Right lobe of liver (tissue), 6 donors: ENCODE measurements around the gene NUP93. TPM values are rescaled to one million over a fixed set of nuclear protein-coding genes. Genes with fewer than 3 reads are reported as not detected.
"Not testable (repeated sequence)": the region's sequence is repeated elsewhere in the genome, so short reads cannot be mapped to it uniquely, and the experiment has no call there.

Experiments used
- ATAC-seq, 4 donors: fragments of 200-7000 bp; cut with Tn5 transposase; one replicate each; pipeline ENCODE4 v1.9.1; 2020; ENCODE audit warnings: mild to moderate bottlenecking in 4 of 4, moderate library complexity in 4 of 4
- DNase-seq, 3 donors: peaks; one replicate each; pipeline ENCODE4 v3.0.0-alpha.2; 2020
- H3K27ac ChIP-seq, 3 donors: fragments of 200-600 bp; one replicate each; pipeline ENCODE4 v1.8.0; 2022
- H3K27me3 ChIP-seq, 2 donors: fragments of 200-600 bp; one replicate each; pipeline ENCODE4 v1.8.0; 2022
- H3K36me3 ChIP-seq, 4 donors: fragments of 200-600 bp; sonication (generic) in 1 of 4; one replicate each; pipeline versions ENCODE4 v1.5.1 to v1.8.0; 2017 to 2022; ENCODE audit warnings: control low read depth in 1 of 4
- H3K4me1 ChIP-seq, 4 donors: fragments of 200-600 bp; sonication (generic) in 1 of 4; one replicate each; pipeline versions ENCODE4 v1.5.1 to v1.8.0; 2017 to 2022; ENCODE audit warnings: control low read depth in 1 of 4
- H3K4me3 ChIP-seq, 3 donors: fragments of 200-600 bp; one replicate each; pipeline ENCODE4 v1.8.0; 2022
- H3K9me3 ChIP-seq, 4 donors: fragments of 200-600 bp; sonication (generic) in 1 of 4; one replicate each; pipeline versions ENCODE4 v1.5.1 to v1.8.0; 2017 to 2022; ENCODE audit warnings: control low read depth in 1 of 4
- CTCF ChIP-seq, 4 donors: fragments of 200-600 bp in 3 of 4; fragments of 450-650 bp in 1 of 4; IDR thresholded peaks; one replicate each; pipeline versions ENCODE4 v1.5.1 to v1.8.0; 2016 to 2022; ENCODE audit warnings: antibody characterized with exemption in 4 of 4, mild to moderate bottlenecking in 2 of 4
- POLR2A ChIP-seq: fragments of 450-650 bp; IDR thresholded peaks from one replicate; pipeline ENCODE4 v1.6.1; 2017; ENCODE audit warnings: antibody characterized with exemption, mild to moderate bottlenecking
- WGBS: methylation state at CpG from one replicate; pipeline ENCODE4 v1.1.6; 2018; ENCODE audit warnings: low coverage, low lambda C conversion rate; ENCODE audit not compliant: insufficient coverage; ENCODE audit errors: missing lambda C conversion rate; 5-methylcytosine and 5-hydroxymethylcytosine counted together
- intact Hi-C, 2 donors: fragments of 100-400 bp; cut with DNase I; formaldehyde crosslinking; loops; one replicate each; pipeline versions ENCODE4 v1.11.2 to v1.14.1; 2022
- total RNA-seq, 6 experiments: library from RNA; depleted of rRNA in 2 of 6; stranded (reverse); fragments of >200 nt in 2 of 6; fragmentation: NEBNext Ultra II Directional in 3 of 6; extraction: Animal tissue kit (Norgen Biotek cat#: 25700) in 3 of 6; gene quantifications; one replicate each; pipeline versions ENCODE4 v1.1.0 to v1.2.4, GENCODE V29; 2016 to 2023
- donor health status: DM: no; HTN: yes; CAD: no.
- donor health status: DM: no; HTN: no; CAD: no.
- donor health status: DM: no; HTN: no; CAD: no.
- donor health status: DM: no; HTN: yes; CAD: no.
- donor health status: DM: no; HTN: yes; CAD: no.

The NUP93 gene
- total RNA-seq, 6 experiments from 2014 or later = 8.3 to 17.0 (median 12.8) TPM

- H3K36me3 ChIP-seq = no peaks in the 10 kb centered on the region
- ATAC-seq (no peak), DNase-seq (no peak)
- no peaks in the 10 kb centered on the region for H3K27me3 ChIP-seq
- H3K4me1 ChIP-seq = no peaks in the 10 kb centered on the region
- intact Hi-C loops = no loop called here
- no peak for TF ChIP-seq CTCF (IDR thresholded peaks at IDR 0.05)
- no peak overlapping the region for H3K27ac ChIP-seq
- 96% methylated on average over 3 of the region's 3 CpGs for WGBS
- no peak overlapping the region for H3K4me3 ChIP-seq
- H3K9me3 ChIP-seq = no peaks in the 10 kb centered on the region
Measured at GRCh38 chr16:56736476-56736875, 6.5 kb downstream of the NUP93 start.

GRCh38 chr16:56737539-56737938 is 7.6 kb downstream of the NUP93 start:
- Histone ChIP-seq H3K9me3 (no peaks in the 10 kb centered on the region), H3K27me3 (no peaks in the 10 kb centered on the region), H3K4me1 (no peaks in the 10 kb centered on the region), H3K4me3 (no peak overlapping the region), H3K36me3 (no peaks in the 10 kb centered on the region), H3K27ac (no peak overlapping the region)
- 95% methylated on average over 2 of the region's 2 CpGs for WGBS
- no peak for DNase-seq
- no peak for TF ChIP-seq POLR2A
- no peak for TF ChIP-seq CTCF (IDR thresholded peaks at IDR 0.05)
- intact Hi-C loops = no loop called here
- ATAC-seq = no peak

DNA sequence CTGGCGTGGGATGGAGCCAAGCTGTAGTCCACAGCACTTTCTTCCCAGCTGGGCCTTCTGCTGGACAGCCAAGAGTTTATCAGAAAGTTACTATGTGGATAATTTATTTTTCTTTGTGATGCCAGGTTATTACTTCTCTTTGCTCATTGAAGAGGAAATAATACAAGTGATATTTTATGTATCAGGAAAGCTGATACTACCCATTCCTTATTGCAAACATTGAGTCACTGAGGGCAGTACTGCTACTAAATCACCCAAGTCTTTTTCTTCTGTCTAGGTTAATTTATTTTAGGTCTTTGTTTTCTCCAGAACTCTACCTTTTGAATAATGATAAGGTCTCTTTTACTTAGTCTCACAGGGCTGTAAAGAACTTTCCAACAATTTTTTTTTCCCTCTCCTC is 8.3 kb downstream of the NUP93 start:
- H3K27ac ChIP-seq = no peak overlapping the region
- intact Hi-C loops = no loop called here
- WGBS = no CpG with 5 or more reads among the region's 1 CpG
- no peaks in the 10 kb centered on the region for H3K9me3 ChIP-seq
- no peak for ATAC-seq
- H3K36me3 ChIP-seq = no peaks in the 10 kb centered on the region
- no peak for DNase-seq
- no peak for TF ChIP-seq CTCF (IDR thresholded peaks at IDR 0.05)
- no peak for TF ChIP-seq POLR2A
- H3K4me1 ChIP-seq = no peaks in the 10 kb centered on the region
- H3K27me3 ChIP-seq = no peaks in the 10 kb centered on the region
- H3K4me3 ChIP-seq = no peak overlapping the region

GRCh38 chr16:56739378-56739777 is 9.4 kb downstream of the NUP93 start:
- intact Hi-C loops, H3K36me3 ChIP-seq: not testable (repeated sequence)
- no CpG with 5 or more reads among the region's 38 CpGs for WGBS

GRCh38 chr16:56741399-56741798 is 11.5 kb downstream of the NUP93 start:
- Histone ChIP-seq H3K27me3 (no peaks in the 10 kb centered on the region), H3K4me1 (no peaks in the 10 kb centered on the region), H3K27ac (no peak overlapping the region), H3K9me3 (no peaks in the 10 kb centered on the region), H3K36me3 (no peaks in the 10 kb centered on the region), H3K4me3 (no peak overlapping the region)
- WGBS = 21% methylated on average over 2 of the region's 2 CpGs
- no peak for ATAC-seq
- no peak for DNase-seq
- TF ChIP-seq POLR2A = no peak
- TF ChIP-seq CTCF (IDR thresholded peaks at IDR 0.05) = no peak
- intact Hi-C loops = no loop called here

More at GRCh38 chr16:56739378-56739777, 9.4 kb downstream of the NUP93 start:
- H3K4me3 ChIP-seq, H3K4me1 ChIP-seq, H3K9me3 ChIP-seq, DNase-seq, ATAC-seq, H3K27ac ChIP-seq, H3K27me3 ChIP-seq: not testable (repeated sequence)
